Measurements from ENCODE around the gene LTBR. TPM values are rescaled to one million over a fixed set of nuclear protein-coding genes. Genes with fewer than 3 reads are reported as not detected.

Gene LTBR
- total and polyA plus RNA-seq, 2 of the 4 experiments (the other 2 are of a cell fraction): 19.7 to 62.5 TPM

DNA sequence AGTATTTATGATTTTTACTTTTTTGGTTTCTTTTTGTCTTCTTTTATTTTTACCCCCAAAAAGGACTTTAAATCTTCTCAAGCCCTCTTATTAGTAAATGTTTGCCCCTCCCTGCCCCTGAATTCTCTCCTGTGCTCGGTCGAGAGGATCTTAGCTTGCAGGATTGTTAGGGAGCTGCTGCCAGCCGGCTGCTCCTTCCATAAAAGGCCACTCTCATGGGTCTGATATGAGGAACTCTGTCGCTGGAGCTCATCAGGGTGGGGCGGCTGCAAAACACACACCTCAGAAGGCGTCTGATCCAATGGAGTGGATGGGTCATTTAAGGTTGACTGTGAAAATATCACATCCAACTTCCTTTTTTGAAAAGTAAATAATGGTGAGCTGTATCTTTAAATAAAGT, 8.5 kb downstream of the LTBR start:
- Histone ChIP-seq H3K18ac (ENCODE audit: low read depth, low read length) (no peak overlapping the region), H4K91ac (ENCODE audit: insufficient read depth, low read depth, low read length) (no peak overlapping the region), H4K20me1 (ENCODE audit: insufficient read depth, low read length) (0 out of 2 replicates have a peak, but pooled peaks cover 3% of the 10 kb centered on the region), H3K79me1 (ENCODE audit: low read depth in 1 of 2, low read length in 2 of 2) (peaks cover 7 to 23% of the 10 kb centered on the region in 2 experiments; a peak in 2 of 4 replicates), H3K4me1 (ENCODE audit: control insufficient read depth, insufficient read depth, low read length) (no peaks in the 10 kb centered on the region), H2AK5ac (ENCODE audit: low read depth, low read length) (no peak overlapping the region), H3K4ac (ENCODE audit: low read depth, low read length) (no peak overlapping the region), H3K4me3 (ENCODE audit: insufficient read depth, low read depth, low read length) (no peak overlapping the region), H3K9me1 (ENCODE audit: insufficient read depth, low read length) (peaks cover 17% of the 10 kb centered on the region; the same call in 1 of the 2 replicates), H3K27me3 (ENCODE audit: control insufficient read depth, insufficient read depth, low read length) (no peaks in the 10 kb centered on the region), H2BK120ac (ENCODE audit: low read depth, low read length) (no peak overlapping the region), H3K9me3 (ENCODE audit: control insufficient read depth, insufficient read depth, low read length) (no peaks in the 10 kb centered on the region), H3K14ac (replicated peaks; ENCODE audit: low read depth, low read length) (no peak overlapping the region), H4K8ac (ENCODE audit: low read depth in 2 of 2, low read length in 2 of 2) (no peak overlapping the region), H3K56ac (ENCODE audit: extremely low read depth, insufficient read depth, low read length) (no peak overlapping the region), H2AK9ac (replicated peaks; ENCODE audit: low read depth, low read length, poor library complexity) (no peak overlapping the region), H3K36me3 (ENCODE audit: control insufficient read depth, insufficient read depth, low read length) (peaks cover 52% of the 10 kb centered on the region), H2BK5ac (ENCODE audit: low read depth, low read length, poor library complexity, severe bottlenecking) (no peak overlapping the region), H3K4me2 (ENCODE audit: low read depth, low read length) (no peak overlapping the region), H2BK20ac (ENCODE audit: low read depth, low read length) (no peak overlapping the region), H3K23ac (ENCODE audit: low read depth, low read length) (no peak overlapping the region), H3K9ac (ENCODE audit: low read depth, low read length) (no peak overlapping the region), H4K5ac (ENCODE audit: low read depth, low read length) (no peak overlapping the region), H3K27ac (ENCODE audit: insufficient read depth, low read length) (no peak overlapping the region), H2BK15ac (ENCODE audit: low read depth, low read length) (no peak overlapping the region), H2AFZ (replicated peaks; ENCODE audit: low read length, poor library complexity) (no peak overlapping the region)
- CTCF ChIA-PET: no interaction called here
- POLR2A ChIA-PET (ENCODE audit: unreplicated experiment): interaction anchor here (0.9 kb wide), 1 partner anchor 8 kb away, joined by 3 read pairs; the partner anchor contains the start of gene LTBR
- intact Hi-C loops (cut with micrococcal nuclease) (no loop called here), dilution Hi-C loops (cut with HindIII; ENCODE audit: low sequenced_read_pairs, unreplicated experiment) (no loop called here), in situ Hi-C loops (cut with MboI; ENCODE audit: low sequenced_read_pairs) (no loop called here)
- no TSS peak for BruUV-seq (replicated peaks)
- no peak for DNase-seq
- no peak for ATAC-seq (ENCODE audit: low read depth)
- no CpG with 5 or more reads among the region's 6 CpGs for WGBS, 2 experiments (ENCODE audit: extremely low coverage in 2 of 2, insufficient read length in 1 of 2)
- TF ChIP-seq RAD21 (IDR thresholded peaks at IDR 0.05; ENCODE audit: low read length) (no peak), RFX5 (IDR thresholded peaks at IDR 0.05; ENCODE audit: low read depth, low read length) (no peak), MAZ (IDR thresholded peaks at IDR 0.05; ENCODE audit: borderline replicate concordance, low read depth, low read length) (no peak), CHD1 (IDR thresholded peaks at IDR 0.05; ENCODE audit: low read depth, low read length) (no peak), NFE2L2 (IDR thresholded peaks at IDR 0.05; ENCODE audit: low read depth, low read length) (no peak), MXI1 (IDR thresholded peaks at IDR 0.05; ENCODE audit: borderline replicate concordance, low read depth, low read length) (no peak), MAFK (IDR thresholded peaks at IDR 0.05; ENCODE audit: low read depth, low read length) (no peak), RCOR1 (IDR thresholded peaks at IDR 0.05; ENCODE audit: insufficient replicate concordance, low read length) (no peak), FOS (IDR thresholded peaks at IDR 0.05; ENCODE audit: low read depth, low read length) (no peak), BHLHE40 (IDR thresholded peaks at IDR 0.05; ENCODE audit: low read depth, low read length) (no peak), SMC3 (IDR thresholded peaks at IDR 0.05; ENCODE audit: low read depth, low read length) (no peak), POLR2A (IDR thresholded peaks at IDR 0.05; ENCODE audit: low read depth, low read length) (no peak)
- TF ChIP-seq, protein P1, sequence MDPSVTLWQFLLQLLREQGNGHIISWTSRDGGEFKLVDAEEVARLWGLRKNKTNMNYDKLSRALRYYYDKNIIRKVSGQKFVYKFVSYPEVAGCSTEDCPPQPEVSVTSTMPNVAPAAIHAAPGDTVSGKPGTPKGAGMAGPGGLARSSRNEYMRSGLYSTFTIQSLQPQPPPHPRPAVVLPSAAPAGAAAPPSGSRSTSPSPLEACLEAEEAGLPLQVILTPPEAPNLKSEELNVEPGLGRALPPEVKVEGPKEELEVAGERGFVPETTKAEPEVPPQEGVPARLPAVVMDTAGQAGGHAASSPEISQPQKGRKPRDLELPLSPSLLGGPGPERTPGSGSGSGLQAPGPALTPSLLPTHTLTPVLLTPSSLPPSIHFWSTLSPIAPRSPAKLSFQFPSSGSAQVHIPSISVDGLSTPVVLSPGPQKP (IDR thresholded peaks at IDR 0.05; ENCODE audit: borderline replicate concordance, low read depth, low read length): no peak
- TF ChIP-seq, protein P2, sequence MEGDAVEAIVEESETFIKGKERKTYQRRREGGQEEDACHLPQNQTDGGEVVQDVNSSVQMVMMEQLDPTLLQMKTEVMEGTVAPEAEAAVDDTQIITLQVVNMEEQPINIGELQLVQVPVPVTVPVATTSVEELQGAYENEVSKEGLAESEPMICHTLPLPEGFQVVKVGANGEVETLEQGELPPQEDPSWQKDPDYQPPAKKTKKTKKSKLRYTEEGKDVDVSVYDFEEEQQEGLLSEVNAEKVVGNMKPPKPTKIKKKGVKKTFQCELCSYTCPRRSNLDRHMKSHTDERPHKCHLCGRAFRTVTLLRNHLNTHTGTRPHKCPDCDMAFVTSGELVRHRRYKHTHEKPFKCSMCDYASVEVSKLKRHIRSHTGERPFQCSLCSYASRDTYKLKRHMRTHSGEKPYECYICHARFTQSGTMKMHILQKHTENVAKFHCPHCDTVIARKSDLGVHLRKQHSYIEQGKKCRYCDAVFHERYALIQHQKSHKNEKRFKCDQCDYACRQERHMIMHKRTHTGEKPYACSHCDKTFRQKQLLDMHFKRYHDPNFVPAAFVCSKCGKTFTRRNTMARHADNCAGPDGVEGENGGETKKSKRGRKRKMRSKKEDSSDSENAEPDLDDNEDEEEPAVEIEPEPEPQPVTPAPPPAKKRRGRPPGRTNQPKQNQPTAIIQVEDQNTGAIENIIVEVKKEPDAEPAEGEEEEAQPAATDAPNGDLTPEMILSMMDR (conservative IDR thresholded peaks at IDR 0.05; ENCODE audit: low read depth, low read length): no peak
